Measurements from ENCODE around the gene CUL2.
A peak's percentile ranks its signal among the peaks of the same experiment; 100 is the strongest.

Gene CUL2

GRCh38 chr10:35127289-35127891, 37.2 kb upstream of the CUL2 start:
- no peak; the same call in 1 of the 2 replicates for TF ChIP-seq CTCF (conservative IDR thresholded peaks at IDR 0.05; ENCODE audit: low read length)
- DNase-seq (ENCODE audit: low read depth), result peak; percentile 70
- H3K4me3 ChIP-seq (ENCODE audit: low read length), result peak overlapping the region; percentile 79

- H3K4me3 ChIP-seq (ENCODE audit: low read length), result peak within 1 kb of the TSS; percentile 79
- peak; percentile 96 for DNase-seq (ENCODE audit: low read depth)
- peak; percentile 58 for TF ChIP-seq CTCF (conservative IDR thresholded peaks at IDR 0.05; ENCODE audit: low read length)
These were observed 36.6 kb upstream of the CUL2 start, which contains the start of gene CREM for GRCh38 chr10:35126530-35127288. TSS of gene CREM (plus strand) at chr10:35126846. CDS start at chr10:35137836, 10,990 bp downstream.

- DNase-seq (ENCODE audit: low read depth), result no peak
- no peak for TF ChIP-seq CTCF (conservative IDR thresholded peaks at IDR 0.05; ENCODE audit: low read length)
- H3K4me3 ChIP-seq (ENCODE audit: low read length), result peak overlapping the region; percentile 79
These were observed 36.0 kb upstream of the CUL2 start for GRCh38 chr10:35126062-35126529.

GRCh38 chr10:35124540-35124939, 34.4 kb upstream of the CUL2 start:
- DNase-seq (ENCODE audit: low read depth), result no peak
- no peak for TF ChIP-seq CTCF (conservative IDR thresholded peaks at IDR 0.05; ENCODE audit: low read length)
- no peak overlapping the region for H3K4me3 ChIP-seq (ENCODE audit: low read length)

GRCh38 chr10:35119378-35119777, 29.2 kb upstream of the CUL2 start:
- no peak overlapping the region for H3K4me3 ChIP-seq (ENCODE audit: low read length)
- TF ChIP-seq CTCF (conservative IDR thresholded peaks at IDR 0.05; ENCODE audit: low read length), result no peak
- no peak for DNase-seq (ENCODE audit: low read depth)

- TF ChIP-seq CTCF (conservative IDR thresholded peaks at IDR 0.05; ENCODE audit: low read length), result no peak
- no peak for DNase-seq (ENCODE audit: low read depth)
- H3K4me3 ChIP-seq (ENCODE audit: low read length), result no peak overlapping the region
These were observed 22.4 kb upstream of the CUL2 start for GRCh38 chr10:35112571-35112970.

GRCh38 chr10:35103882-35104281, 13.7 kb upstream of the CUL2 start:
- no peak overlapping the region for H3K4me3 ChIP-seq (ENCODE audit: low read length)
- TF ChIP-seq CTCF (conservative IDR thresholded peaks at IDR 0.05; ENCODE audit: low read length), result no peak
- DNase-seq (ENCODE audit: low read depth), result peak; percentile 12

Measured in AG10803 (cell line).